Activated CD4-positive, alpha-beta T cell treated with anti-CD3 and anti-CD28 coated beads, Interleukin-2, amount 10 ng/mL, durations not matched to agents 7 days and 5 days (primary cell): ENCODE measurements around the gene PACC1. TPM values are rescaled to one million over a fixed set of nuclear protein-coding genes. Genes with fewer than 3 reads are reported as not detected.
A peak's percentile ranks its signal among the peaks of the same experiment; 100 is the strongest.

Experiments
- CTCF ChIA-PET: fragments of 350-600 bp; sonication (Branson Sonifier 250); formaldehyde crosslinking; loops from one replicate; lab custom pipeline; 2021; ENCODE audit warnings: antibody characterized with exemption; lab: Charles Lee
- POLR2A ChIA-PET: fragments of 350-600 bp; sonication (Branson Sonifier 250); formaldehyde crosslinking; loops from one replicate; lab custom pipeline; 2021; ENCODE audit warnings: antibody characterized with exemption; lab: Charles Lee
- DNase-seq: peaks from one replicate; pipeline ENCODE4 v3.0.0-alpha.2; 2020
- H3K27ac Mint-ChIP-seq: one replicate; pipeline ENCODE4 v1.8.0; 2021; ENCODE audit warnings: mild to moderate bottlenecking, moderate library complexity, mixed read lengths
- H3K27me3 Mint-ChIP-seq: one replicate; pipeline ENCODE4 v1.8.0; 2021; ENCODE audit warnings: mixed read lengths
- H3K36me3 Mint-ChIP-seq: one replicate; pipeline ENCODE4 v1.8.0; 2021; ENCODE audit warnings: low read depth, mixed read lengths
- H3K4me1 Mint-ChIP-seq: one replicate; pipeline ENCODE4 v1.8.0; 2021; ENCODE audit warnings: mixed read lengths
- H3K4me3 Mint-ChIP-seq: one replicate; pipeline ENCODE4 v1.8.0; 2021; ENCODE audit warnings: mild to moderate bottlenecking, moderate library complexity, mixed read lengths
- H3K9me3 Mint-ChIP-seq: one replicate; pipeline ENCODE4 v1.8.0; 2021; ENCODE audit warnings: mixed read lengths
- total RNA-seq, 2 experiments: library from RNA; stranded (reverse); gene quantifications; one replicate each; pipeline ENCODE4 v1.2.3, GENCODE V29; 2021

PACC1 gene
- total RNA-seq, 2 experiments from 2014 or later: 9.0 to 12.2 TPM

DNA sequence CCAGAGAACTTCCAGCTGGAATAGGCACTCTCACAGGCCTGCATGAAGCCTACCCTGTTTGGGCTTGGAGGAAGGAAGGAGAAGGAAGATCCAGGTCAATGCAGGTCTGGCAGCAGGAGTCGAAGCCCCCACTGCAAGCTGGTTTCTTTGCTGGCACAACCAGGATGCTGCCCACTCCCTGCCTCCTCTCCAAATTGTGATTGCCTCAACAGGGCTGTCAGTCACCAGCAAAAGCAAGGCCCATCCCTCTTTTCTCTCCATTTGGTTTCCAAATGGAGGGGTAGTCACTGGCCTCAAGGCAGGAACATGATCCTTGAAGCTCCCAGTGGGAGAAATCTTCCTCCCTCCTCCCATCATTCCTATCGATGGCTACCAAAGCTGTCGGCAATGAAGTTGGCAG lies 37.0 kb downstream of the PACC1 start:
- Mint-ChIP-seq H3K27ac (no peak overlapping the region), H3K9me3 (no peaks in the 10 kb centered on the region), H3K4me1 (peaks cover 5% of the 10 kb centered on the region), H3K36me3 (peaks cover 63% of the 10 kb centered on the region), H3K4me3 (no peak overlapping the region), H3K27me3 (no peaks in the 10 kb centered on the region)
- CTCF ChIA-PET: interaction anchor here (0.6 to 2.0 kb wide), 5 partner anchors 9 to 385 kb away, joined by 3 to 10 read pairs (median 4); no protein-coding TSS in a partner anchor
- POLR2A ChIA-PET: no interaction called here
- no peak for DNase-seq

DNA sequence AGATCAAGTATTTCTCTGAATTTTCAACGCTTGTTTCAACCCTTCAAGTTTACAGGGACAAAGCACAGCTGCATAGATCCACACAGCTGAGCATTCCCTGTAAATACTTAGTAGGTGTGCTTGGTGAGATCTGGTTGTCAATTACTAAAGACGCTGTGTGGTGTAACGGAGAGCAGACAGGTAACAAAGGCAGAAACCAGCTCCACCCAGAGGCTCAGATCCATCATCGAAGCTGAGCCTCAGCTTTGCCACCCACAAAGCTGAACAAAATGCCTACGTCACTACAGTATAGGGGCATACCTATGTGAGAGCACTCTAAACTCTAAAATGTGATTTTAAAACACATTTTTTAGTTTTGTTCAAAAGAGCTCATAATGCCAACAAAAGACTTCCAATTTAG lies 38.7 kb downstream of the PACC1 start:
- no peak overlapping the region for H3K4me3 Mint-ChIP-seq
- DNase-seq: no peak
- H3K36me3 Mint-ChIP-seq: peaks cover 74% of the 10 kb centered on the region
- H3K27ac Mint-ChIP-seq: no peak overlapping the region
- peaks cover 4% of the 10 kb centered on the region for H3K9me3 Mint-ChIP-seq
- ChIA-PET POLR2A (no interaction called here), CTCF (interaction anchor here (1.2 to 2.2 kb wide), 4 partner anchors 9 to 306 kb away, joined by 3 to 5 read pairs (median 4); no protein-coding TSS in a partner anchor)
- no peaks in the 10 kb centered on the region for H3K27me3 Mint-ChIP-seq
- peaks cover 5% of the 10 kb centered on the region for H3K4me1 Mint-ChIP-seq

DNA sequence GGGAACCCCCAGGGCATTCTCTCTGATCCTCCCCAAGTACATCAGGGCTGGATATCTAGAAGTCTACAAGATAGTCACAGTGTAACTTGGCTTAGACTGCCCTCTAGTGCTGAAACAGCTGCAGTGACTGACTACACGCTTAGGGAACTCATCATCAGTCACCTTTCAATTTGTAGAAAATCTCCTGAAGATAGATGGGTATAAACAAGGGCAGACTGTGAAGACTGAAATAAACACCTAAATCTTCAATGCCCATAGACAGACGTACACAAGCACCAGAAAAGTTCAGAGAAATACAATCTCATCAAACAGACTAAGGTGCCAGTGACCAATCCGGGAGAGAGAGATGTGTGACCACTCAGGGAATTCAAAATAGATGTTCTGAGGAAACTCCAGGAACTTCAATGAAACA lies 46.6 kb downstream of the PACC1 start:
- Mint-ChIP-seq H3K9me3 (peaks cover 8% of the 10 kb centered on the region), H3K36me3 (peaks cover 62% of the 10 kb centered on the region), H3K4me3 (no peak overlapping the region), H3K4me1 (peaks cover 3% of the 10 kb centered on the region), H3K27me3 (no peaks in the 10 kb centered on the region), H3K27ac (no peak overlapping the region)
- DNase-seq: peak; percentile 78
- CTCF ChIA-PET: interaction anchor here (0.7 to 2.5 kb wide), 15 partner anchors 8 to 687 kb away, joined by 3 to 16 read pairs (median 5); partner anchors contain the start of genes DTL and INTS7
- POLR2A ChIA-PET: no interaction called here

DNA sequence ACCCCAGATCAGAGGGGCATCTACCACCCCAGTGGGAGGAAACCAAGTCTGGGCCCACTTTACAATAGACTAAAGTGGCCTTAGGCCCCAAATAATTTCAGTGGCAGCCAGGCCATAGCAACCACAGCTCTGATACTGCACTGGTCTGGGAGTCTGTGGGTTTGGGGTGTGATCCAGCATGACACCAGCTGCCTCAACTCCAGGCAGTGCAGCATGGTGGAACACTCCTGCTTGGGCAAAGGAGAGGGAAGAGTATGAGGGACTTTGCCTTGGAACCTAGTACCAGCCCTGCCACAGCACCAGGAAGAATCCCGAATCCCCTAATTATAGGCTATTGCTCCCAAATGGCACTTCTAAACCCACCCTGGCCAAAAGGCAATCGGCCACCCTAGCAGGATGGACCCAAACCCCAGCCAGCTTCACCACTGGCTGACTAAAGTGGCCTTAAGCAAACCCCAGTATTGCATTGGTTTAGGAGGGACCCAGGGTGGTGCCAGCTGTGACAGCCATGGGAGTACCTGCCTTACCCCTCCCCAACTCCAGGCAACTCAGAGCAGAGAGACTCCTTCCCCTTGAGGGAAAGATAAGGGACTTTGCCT lies 47.1 kb downstream of the PACC1 start:
- Mint-ChIP-seq H3K27me3 (no peaks in the 10 kb centered on the region), H3K27ac (peak overlapping the region; percentile 46), H3K4me3 (no peak overlapping the region), H3K9me3 (peaks cover 8% of the 10 kb centered on the region), H3K36me3 (peaks cover 57% of the 10 kb centered on the region), H3K4me1 (peaks cover 3% of the 10 kb centered on the region)
- DNase-seq: no peak
- POLR2A ChIA-PET: no interaction called here
- CTCF ChIA-PET: interaction anchor here (1.2 to 2.5 kb wide), 15 partner anchors 9 to 687 kb away, joined by 3 to 16 read pairs (median 5); partner anchors contain the start of genes DTL and INTS7

DNA sequence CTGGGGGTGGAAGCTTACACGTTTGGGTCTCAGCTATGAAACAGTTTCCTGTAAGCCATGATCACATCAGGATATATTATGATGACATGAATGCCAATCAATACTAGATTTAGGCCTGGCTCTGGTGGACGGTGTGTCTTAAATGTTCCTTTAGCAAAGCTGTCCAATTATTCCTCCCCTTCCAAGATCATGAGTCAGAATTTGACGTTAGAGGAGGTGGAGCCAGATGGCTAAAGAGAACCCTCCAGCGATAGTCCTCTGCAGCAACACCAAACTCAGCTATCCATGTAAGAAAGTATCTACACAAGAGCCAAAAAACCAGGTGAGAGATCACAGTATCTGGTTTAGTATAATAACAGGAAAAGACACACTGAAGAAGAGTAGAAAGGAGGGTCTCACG lies 47.8 kb downstream of the PACC1 start:
- H3K4me1 Mint-ChIP-seq: peaks cover 3% of the 10 kb centered on the region
- POLR2A ChIA-PET: interaction anchor here (0.6 kb wide), 1 partner anchor 585 kb away, joined by 3 read pairs; no protein-coding TSS in a partner anchor
- no peak overlapping the region for H3K4me3 Mint-ChIP-seq
- H3K27ac Mint-ChIP-seq: no peak overlapping the region
- peaks cover 8% of the 10 kb centered on the region for H3K9me3 Mint-ChIP-seq
- H3K36me3 Mint-ChIP-seq: peaks cover 55% of the 10 kb centered on the region
- H3K27me3 Mint-ChIP-seq: no peaks in the 10 kb centered on the region
- DNase-seq: no peak
- CTCF ChIA-PET: interaction anchor here (1.3 to 2.5 kb wide), 12 partner anchors 8 to 686 kb away, joined by 3 to 16 read pairs (median 5); partner anchors contain the start of genes DTL and INTS7

DNA sequence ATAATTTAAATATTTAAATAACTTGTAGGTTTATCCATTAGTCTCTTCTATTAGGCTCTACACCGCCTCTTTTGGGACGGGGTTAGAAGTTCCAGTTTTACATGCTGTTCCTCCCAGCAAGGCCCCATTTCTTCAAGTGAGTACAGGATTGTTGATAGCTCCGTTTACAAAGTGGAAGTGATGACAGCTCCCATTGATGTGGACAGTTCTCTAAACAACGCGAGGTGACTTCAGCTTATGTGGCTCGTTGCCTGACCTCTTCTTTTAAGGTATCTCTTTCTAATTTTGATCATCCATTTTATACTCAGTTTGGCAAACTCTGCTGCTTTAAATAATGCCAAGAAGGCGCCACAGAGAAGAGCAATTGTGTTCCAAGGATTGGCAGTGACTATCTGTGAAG lies 49.7 kb downstream of the PACC1 start:
- Mint-ChIP-seq H3K4me3 (no peak overlapping the region), H3K27ac (no peak overlapping the region), H3K4me1 (peaks cover 6% of the 10 kb centered on the region), H3K27me3 (no peaks in the 10 kb centered on the region), H3K36me3 (peaks cover 56% of the 10 kb centered on the region), H3K9me3 (peaks cover 4% of the 10 kb centered on the region)
- ChIA-PET POLR2A (no interaction called here), CTCF (interaction anchor here (0.5 to 1.8 kb wide), 6 partner anchors 10 to 91 kb away, joined by 3 to 8 read pairs (median 3); no protein-coding TSS in a partner anchor)
- DNase-seq: no peak

DNA sequence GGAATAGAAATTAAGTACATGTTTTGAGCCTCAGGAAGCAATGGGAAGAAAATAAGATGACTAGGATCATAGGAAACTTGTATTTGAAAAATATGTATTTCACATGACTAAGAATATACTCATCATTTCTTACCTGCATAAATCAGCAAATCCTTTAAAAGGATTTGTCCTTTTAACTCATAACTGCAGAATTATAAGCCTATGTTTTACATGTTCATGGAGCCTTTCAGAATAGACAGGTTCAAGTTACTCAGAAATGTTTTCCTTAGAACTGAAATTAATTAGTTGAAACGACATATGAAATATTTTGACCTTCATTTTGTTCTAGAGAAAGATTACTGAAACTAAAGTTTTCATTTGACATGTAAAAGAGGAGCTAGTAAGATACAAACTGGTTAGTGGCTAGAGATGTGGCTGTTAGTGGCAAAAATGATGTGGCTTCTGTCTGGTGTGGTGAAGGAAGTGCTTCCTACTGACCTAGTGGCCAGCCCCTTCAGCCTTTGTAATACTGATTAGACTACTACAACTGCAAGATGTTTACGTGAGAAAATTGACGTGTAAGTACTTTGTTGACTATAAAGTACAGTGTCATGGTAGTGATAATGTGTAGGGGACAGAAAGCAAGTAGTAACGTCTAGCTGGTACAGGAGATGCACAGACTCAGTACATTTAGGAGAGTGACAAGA lies 54.7 kb downstream of the PACC1 start:
- peak overlapping the region; percentile 55 for H3K27ac Mint-ChIP-seq
- no peak overlapping the region for H3K4me3 Mint-ChIP-seq
- no peaks in the 10 kb centered on the region for H3K27me3 Mint-ChIP-seq
- POLR2A ChIA-PET: no interaction called here
- no peaks in the 10 kb centered on the region for H3K9me3 Mint-ChIP-seq
- DNase-seq: no peak
- CTCF ChIA-PET: interaction anchor here (0.7 kb wide), 1 partner anchor 8 kb away, joined by 3 read pairs; no protein-coding TSS in a partner anchor
- H3K36me3 Mint-ChIP-seq: peaks cover 47% of the 10 kb centered on the region
- peaks cover 8% of the 10 kb centered on the region for H3K4me1 Mint-ChIP-seq

DNA sequence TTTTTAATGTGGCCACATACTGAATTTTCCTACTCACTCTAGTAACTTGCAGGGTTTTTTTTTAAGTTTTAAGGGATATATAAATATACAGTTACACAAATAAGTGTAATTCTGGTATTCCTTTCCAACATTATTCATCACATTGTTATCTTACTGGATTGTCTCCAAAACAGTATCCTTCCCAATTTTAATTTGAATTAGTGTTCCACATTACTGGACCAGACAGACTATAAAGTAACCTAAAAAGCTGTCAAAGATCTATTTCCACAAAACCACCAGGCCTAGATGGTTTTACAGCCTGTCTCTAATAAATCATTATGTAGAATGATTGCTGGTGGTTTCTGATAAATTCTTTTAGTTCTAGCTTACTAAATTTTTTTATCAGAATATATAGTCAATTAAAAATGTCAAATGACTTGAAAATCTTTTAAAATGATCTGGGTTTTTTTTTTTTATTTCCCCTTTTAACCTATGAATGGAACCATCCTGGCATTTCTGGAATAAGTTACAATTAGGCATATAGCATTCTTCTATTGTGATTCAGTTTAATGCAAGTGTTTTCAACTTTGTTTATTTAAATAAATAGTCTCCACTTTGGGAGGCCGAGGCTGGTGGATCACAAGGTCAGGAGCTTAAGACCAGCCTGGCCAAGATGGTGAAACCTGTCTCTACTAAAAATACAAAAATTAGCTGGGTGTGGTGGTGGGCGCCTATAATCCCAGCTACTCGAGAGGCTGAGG lies 59.3 kb downstream of the PACC1 start:
- Mint-ChIP-seq H3K4me3 (no peak overlapping the region), H3K27me3 (no peaks in the 10 kb centered on the region), H3K27ac (no peak overlapping the region), H3K4me1 (peaks cover 13% of the 10 kb centered on the region), H3K36me3 (peaks cover 40% of the 10 kb centered on the region), H3K9me3 (no peaks in the 10 kb centered on the region)
- no peak for DNase-seq
- ChIA-PET POLR2A (no interaction called here), CTCF (interaction anchor here (0.6 to 1.7 kb wide), 3 partner anchors 10 to 482 kb away, joined by 3 to 6 read pairs (median 3); no protein-coding TSS in a partner anchor)

DNA sequence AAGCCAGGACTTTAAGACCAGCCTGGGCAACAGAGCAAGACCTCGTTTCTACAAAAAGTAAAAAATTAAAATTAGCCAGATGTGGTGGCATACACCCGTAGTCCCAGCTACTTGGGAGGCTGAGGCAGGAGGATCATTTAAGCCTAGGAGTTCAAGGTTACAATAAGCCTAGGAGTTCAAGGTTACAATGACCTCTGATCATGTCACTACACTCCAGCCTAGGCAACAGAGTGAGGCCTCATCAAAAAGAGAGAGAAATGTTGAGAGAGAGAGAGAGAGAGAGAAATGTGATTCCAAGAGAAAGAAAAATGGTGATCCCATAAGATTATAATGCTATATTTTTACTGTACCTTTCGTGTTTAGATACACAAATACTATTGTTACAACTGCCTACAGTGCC lies 60.2 kb downstream of the PACC1 start:
- CTCF ChIA-PET: interaction anchor here (1.6 kb wide), 1 partner anchor 10 kb away, joined by 3 read pairs; no protein-coding TSS in a partner anchor
- no peak for DNase-seq
- Mint-ChIP-seq H3K4me3 (no peak overlapping the region), H3K9me3 (no peaks in the 10 kb centered on the region), H3K36me3 (peaks cover 36% of the 10 kb centered on the region), H3K27ac (no peak overlapping the region), H3K27me3 (no peaks in the 10 kb centered on the region), H3K4me1 (peaks cover 10% of the 10 kb centered on the region)
- POLR2A ChIA-PET: interaction anchor here (0.6 kb wide), 1 partner anchor 881 kb away, joined by 3 read pairs; no protein-coding TSS in a partner anchor

DNA sequence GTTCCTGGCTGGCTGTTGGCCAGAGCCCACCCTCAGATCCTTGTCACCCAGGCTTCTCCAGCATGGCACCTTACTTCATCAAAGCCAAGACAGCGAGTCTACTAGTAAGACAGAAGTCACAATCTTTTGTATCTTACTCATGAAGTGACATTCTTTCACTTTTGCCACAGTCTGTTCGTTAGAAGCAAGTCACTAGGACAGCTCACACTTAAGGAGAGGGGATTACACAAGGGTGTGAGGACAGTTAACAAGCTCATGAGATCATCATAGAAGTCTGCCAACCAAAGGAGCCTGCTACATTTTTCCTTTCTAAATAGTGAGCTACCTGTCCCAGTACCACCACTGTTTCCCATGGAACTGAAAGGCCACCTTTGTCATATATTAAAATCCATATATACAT lies 61.5 kb downstream of the PACC1 start:
- Mint-ChIP-seq H3K27ac (peak overlapping the region; percentile 54), H3K36me3 (peaks cover 33% of the 10 kb centered on the region), H3K4me1 (peaks cover 7% of the 10 kb centered on the region), H3K4me3 (no peak overlapping the region), H3K9me3 (no peaks in the 10 kb centered on the region), H3K27me3 (no peaks in the 10 kb centered on the region)
- no peak for DNase-seq
- CTCF ChIA-PET: interaction anchor here (0.6 to 1.6 kb wide), 2 partner anchors 9 to 64 kb away, joined by 3 to 4 read pairs; no protein-coding TSS in a partner anchor
- POLR2A ChIA-PET: no interaction called here

DNA sequence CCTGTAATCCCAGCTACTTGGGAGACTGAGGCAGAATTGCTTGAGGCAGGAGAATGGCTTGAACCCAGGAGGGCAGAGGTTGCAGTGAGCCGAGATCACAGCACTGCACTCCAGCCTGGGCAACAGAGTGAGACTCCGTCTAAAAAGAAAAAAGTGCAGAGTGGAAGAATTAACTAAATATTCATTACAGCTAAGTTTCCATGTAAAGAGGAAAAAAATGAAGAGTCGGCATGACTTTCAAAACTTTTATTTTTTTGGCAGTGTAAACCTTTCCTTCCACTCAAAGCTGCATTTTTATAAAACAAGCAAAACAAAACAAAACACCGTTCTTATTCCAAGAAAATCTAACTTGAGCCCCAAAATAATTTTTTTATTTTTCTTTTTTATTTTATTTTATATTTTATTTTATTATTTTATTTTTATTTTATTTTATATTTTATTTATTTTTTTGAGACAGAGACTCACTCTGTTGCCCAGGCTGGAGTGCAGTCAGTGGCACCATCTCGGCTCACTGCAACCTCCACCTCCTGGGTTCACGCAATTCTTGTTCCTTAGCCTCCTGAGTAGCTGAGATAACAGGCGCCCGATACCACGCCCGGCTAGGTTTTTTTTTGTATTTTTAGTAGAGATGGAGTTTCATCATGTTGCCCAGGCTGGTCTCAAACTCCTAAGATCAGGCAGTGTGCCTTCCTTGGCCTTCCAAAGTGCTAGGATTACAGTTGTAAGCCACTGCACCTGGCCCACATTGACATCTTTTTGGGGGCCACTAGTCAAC lies 62.9 kb downstream of the PACC1 start:
- Mint-ChIP-seq H3K9me3 (no peaks in the 10 kb centered on the region), H3K36me3 (peaks cover 33% of the 10 kb centered on the region), H3K27me3 (no peaks in the 10 kb centered on the region), H3K27ac (no peak overlapping the region), H3K4me3 (no peak overlapping the region), H3K4me1 (peaks cover 7% of the 10 kb centered on the region)
- no peak for DNase-seq
- ChIA-PET POLR2A (no interaction called here), CTCF (interaction anchor here (1.0 to 1.4 kb wide), 2 partner anchors 9 to 14 kb away, joined by 3 read pairs; no protein-coding TSS in a partner anchor)
